K562 (cell line): ENCODE measurements around the gene HDAC3. TPM values are rescaled to one million over a fixed set of nuclear protein-coding genes. Genes with fewer than 3 reads are reported as not detected.

Source experiments
- ATF7 ChIP-seq: fragments of 450-650 bp; IDR thresholded peaks from 2 replicates; pipeline ENCODE4 v1.7.1; 2014; ENCODE audit warnings: mild to moderate bottlenecking, moderate library complexity
- CBFA2T2 ChIP-seq: fragments of 450-650 bp; conservative IDR thresholded peaks from 2 replicates; pipeline ENCODE4 v1.6.1; 2017; ENCODE audit warnings: mild to moderate bottlenecking
- ELF2 ChIP-seq: fragments of 250-450 bp; sonication (Bioruptor Pico); IDR thresholded peaks from 2 replicates; pipeline ENCODE4 v1.5.0; 2021; ENCODE audit warnings: mild to moderate bottlenecking
- EZH2 ChIP-seq: IDR thresholded peaks from 2 replicates; pipeline ENCODE4 v1.6.1; 2012; ENCODE audit warnings: low read depth, mild to moderate bottlenecking, inconsistent platforms, low read length, borderline replicate concordance
- FOXA3 ChIP-seq, 2 experiments: fragments of 450-650 bp in 1 of 2; sonication (generic) in 1 of 2; formaldehyde crosslinking; IDR thresholded peaks in 1 of 2; conservative IDR thresholded peaks in 1 of 2; 2 replicates each; pipeline versions ENCODE4 v1.4.0 to v1.8.0; 2020 to 2022; ENCODE audit warnings: mild to moderate bottlenecking in 2 of 2, missing genetic modification reagents in 1 of 2
- GABPB1 ChIP-seq: sonication (generic); formaldehyde crosslinking; IDR thresholded peaks from 2 replicates; pipeline ENCODE4 v1.8.0; 2022; ENCODE audit warnings: mild to moderate bottlenecking, missing genetic modification reagents
- NELFE ChIP-seq: IDR thresholded peaks from 2 replicates; pipeline ENCODE4 v1.6.1; 2011; ENCODE audit warnings: mild to moderate bottlenecking; ENCODE audit not compliant: insufficient read depth, insufficient read length
- NRF1 ChIP-seq, 2 experiments: fragments of 450-650 bp; IDR thresholded peaks in 1 of 2; conservative IDR thresholded peaks in 1 of 2; 2 replicates each; pipeline ENCODE4 v1.6.1; 2014; ENCODE audit warnings: mild to moderate bottlenecking in 2 of 2
- SETDB1 ChIP-seq: IDR thresholded peaks from one replicate; pipeline ENCODE4 v1.6.1; 2012; ENCODE audit warnings: low read length, control low read depth, inconsistent platforms
- SPI1 ChIP-seq: IDR thresholded peaks from 2 replicates; pipeline ENCODE4 v1.6.1; 2011; ENCODE audit warnings: low read depth, low read length, control low read depth, borderline replicate concordance
- ZNF165 ChIP-seq: fragments of 250-450 bp; sonication (Bioruptor Pico); IDR thresholded peaks from 2 replicates; pipeline ENCODE4 v1.4.0; 2020; ENCODE audit warnings: borderline replicate concordance
- ZNF23 ChIP-seq: fragments of 250-450 bp; sonication (Bioruptor Pico); IDR thresholded peaks from 2 replicates; pipeline ENCODE4 v1.4.0; 2020; ENCODE audit warnings: mild to moderate bottlenecking
- ZNF41 ChIP-seq: fragments of 250-450 bp; sonication (Bioruptor Pico); conservative IDR thresholded peaks from 2 replicates; pipeline ENCODE4 v1.4.0; 2020; ENCODE audit warnings: mild to moderate bottlenecking
- ZNF507 ChIP-seq: conservative IDR thresholded peaks from 2 replicates; pipeline ENCODE4 v1.6.1; 2017; ENCODE audit warnings: missing genetic modification characterization, missing compliant biosample characterization
- ZNF699 ChIP-seq: fragments of 250-450 bp; sonication (Bioruptor Pico); IDR thresholded peaks from 2 replicates; pipeline ENCODE4 v1.8.0; 2021; ENCODE audit warnings: mild to moderate bottlenecking, moderate library complexity; ENCODE audit not compliant: insufficient replicate concordance
- polyA plus RNA-seq, 8 experiments: library from polyadenylated mRNA; depleted of rRNA in 4 of 8; stranded (reverse) in 5 of 8; unstranded in 3 of 8; fragments of >200 nt; fragmentation: Nextera tagmentation in 2 of 8; fragmentation: Illumina TruSeq in 1 of 8; extraction: Ambion mirVana in 2 of 8; extraction: Trizol in 1 of 8; gene quantifications; 2 replicates each; pipeline versions ENCODE4 v1.2.1 to v1.2.3, GENCODE V29; 2011 to 2014; ENCODE audit warnings: inconsistent platforms in 1 of 8, missing spikeins in 1 of 8
- total RNA-seq, 7 experiments: library from RNA; depleted of rRNA in 6 of 7; stranded (reverse); fragments of >200 nt in 6 of 7; fragmentation: Illumina TruSeq in 2 of 7; extraction: Trizol in 2 of 7; gene quantifications; 2 replicates each; pipeline versions ENCODE4 v1.2.1 to v1.2.3, GENCODE V29; 2011 to 2021; ENCODE audit warnings: low replicate concordance in 1 of 7
- TF ChIP-seq, protein P1 (sequence below), 2 experiments: fragments of 450-650 bp; IDR thresholded peaks; 2 replicates each; pipeline ENCODE4 v1.6.1; 2016; ENCODE audit warnings: mild to moderate bottlenecking in 2 of 2, borderline replicate concordance in 1 of 2, low read depth in 1 of 2, moderate library complexity in 1 of 2
- TF ChIP-seq, protein P2 (sequence below): IDR thresholded peaks from 2 replicates; pipeline ENCODE4 v1.6.1; 2016; ENCODE audit warnings: missing genetic modification characterization, missing compliant biosample characterization
- TF ChIP-seq, protein P3 (sequence below): fragments of 250-450 bp; sonication (Bioruptor Pico); IDR thresholded peaks from 2 replicates; pipeline ENCODE4 v1.6.1; 2021; ENCODE audit warnings: mild to moderate bottlenecking
- TF ChIP-seq, protein P4 (sequence below): sonication (generic); formaldehyde crosslinking; IDR thresholded peaks from 2 replicates; pipeline ENCODE4 v1.8.0; 2022; ENCODE audit warnings: missing genetic modification reagents, mild to moderate bottlenecking, borderline replicate concordance

HDAC3 gene
- total and polyA plus RNA-seq, 9 of the 15 experiments (the other 6 are each of a cell fraction or from before 2014, with no cell fraction given) = 89.7 to 191 (median 119) TPM

DNA sequence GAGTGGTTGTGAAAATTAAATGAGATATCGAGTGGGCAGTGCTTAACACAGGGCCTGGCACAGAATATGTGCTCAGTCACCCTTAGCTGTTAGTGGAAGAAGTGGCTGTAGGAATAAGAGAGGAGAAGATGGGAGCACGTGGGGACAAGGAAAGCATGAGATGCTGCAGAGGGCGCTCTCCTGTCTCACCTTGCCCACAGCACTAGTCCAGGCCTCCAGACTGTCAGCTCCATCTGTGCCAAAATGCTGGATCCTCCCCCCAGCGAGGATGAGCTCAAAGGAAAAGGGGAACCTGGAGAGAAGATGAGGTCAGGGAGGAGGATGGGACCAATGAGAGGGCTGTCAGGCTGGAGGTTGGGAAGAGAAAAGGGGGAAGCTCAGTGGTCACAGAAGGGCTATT, 32.9 kb upstream of the HDAC3 start (continued):
- TF ChIP-seq, protein P1, sequence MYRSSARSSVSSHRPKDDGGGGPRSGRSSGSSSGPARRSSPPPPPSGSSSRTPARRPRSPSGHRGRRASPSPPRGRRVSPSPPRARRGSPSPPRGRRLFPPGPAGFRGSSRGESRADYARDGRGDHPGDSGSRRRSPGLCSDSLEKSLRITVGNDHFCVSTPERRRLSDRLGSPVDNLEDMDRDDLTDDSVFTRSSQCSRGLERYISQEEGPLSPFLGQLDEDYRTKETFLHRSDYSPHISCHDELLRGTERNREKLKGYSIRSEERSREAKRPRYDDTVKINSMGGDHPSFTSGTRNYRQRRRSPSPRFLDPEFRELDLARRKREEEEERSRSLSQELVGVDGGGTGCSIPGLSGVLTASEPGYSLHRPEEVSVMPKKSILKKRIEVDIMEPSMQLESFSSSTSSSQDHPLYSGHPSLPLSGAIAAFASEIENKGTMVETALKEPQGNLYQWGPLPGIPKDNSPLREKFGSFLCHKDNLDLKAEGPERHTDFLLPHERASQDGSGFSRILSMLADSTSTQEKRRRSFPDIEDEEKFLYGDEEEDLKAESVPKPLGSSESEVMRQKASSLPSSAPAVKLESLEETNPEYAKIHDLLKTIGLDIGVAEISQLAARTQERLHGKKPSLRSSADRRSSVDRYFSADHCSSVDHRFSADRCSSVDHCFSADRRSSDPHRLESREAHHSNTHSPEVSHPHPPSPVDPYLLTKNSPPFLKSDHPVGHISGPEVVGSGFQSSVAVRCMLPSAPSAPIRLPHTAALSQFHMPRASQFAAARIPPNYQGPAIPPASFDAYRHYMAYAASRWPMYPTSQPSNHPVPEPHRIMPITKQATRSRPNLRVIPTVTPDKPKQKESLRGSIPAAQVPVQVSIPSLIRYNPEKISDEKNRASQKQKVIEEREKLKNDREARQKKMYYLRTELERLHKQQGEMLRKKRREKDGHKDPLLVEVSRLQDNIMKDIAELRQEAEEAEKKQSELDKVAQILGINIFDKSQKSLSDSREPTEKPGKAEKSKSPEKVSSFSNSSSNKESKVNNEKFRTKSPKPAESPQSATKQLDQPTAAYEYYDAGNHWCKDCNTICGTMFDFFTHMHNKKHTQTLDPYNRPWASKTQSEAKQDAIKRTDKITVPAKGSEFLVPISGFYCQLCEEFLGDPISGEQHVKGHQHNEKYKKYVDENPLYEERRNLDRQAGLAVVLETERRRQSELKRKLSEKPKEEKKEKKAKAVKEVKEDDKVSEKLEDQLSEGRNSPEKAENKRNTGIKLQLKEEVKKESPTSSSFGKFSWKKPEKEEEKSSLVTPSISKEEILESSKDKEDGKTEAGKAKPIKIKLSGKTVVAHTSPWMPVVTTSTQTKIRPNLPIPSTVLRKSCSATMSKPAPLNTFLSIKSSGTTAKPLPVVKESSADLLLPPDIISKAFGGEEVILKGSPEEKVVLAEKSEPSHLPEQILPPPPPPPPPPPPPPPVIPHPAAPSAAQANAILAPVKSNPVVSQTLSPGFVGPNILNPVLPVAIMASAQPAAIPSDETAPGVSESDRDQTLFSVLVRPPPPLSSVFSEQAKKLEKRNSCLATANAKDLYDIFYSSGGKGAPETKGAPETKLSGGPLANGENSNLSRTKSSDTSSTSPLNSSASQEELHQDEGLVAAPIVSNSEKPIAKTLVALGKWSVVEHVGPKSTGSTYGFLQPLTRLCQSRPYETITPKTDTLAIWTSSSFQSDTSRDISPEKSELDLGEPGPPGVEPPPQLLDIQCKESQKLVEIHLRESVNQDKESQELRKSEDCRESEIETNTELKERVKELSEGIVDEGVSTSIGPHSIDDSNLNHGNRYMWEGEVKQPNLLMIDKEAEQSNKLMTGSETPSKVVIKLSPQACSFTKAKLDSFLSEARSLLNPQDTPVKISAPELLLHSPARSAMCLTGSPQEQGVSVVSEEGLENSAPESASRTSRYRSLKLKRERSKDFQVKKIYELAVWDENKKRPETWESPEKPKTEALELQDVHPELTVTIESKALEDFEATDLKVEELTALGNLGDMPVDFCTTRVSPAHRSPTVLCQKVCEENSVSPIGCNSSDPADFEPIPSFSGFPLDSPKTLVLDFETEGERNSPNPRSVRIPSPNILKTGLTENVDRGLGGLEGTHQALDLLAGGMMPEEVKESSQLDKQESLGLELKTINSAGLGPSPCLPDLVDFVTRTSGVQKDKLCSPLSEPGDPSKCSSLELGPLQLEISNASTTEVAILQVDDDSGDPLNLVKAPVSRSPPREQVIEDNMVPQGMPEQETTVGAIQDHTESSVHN (IDR thresholded peaks at IDR 0.05; ENCODE audit: borderline replicate concordance in 1 of 2, low read depth in 1 of 2) = no peak
- no peak for TF ChIP-seq ZNF165
- no peak for TF ChIP-seq EZH2
- no peak for TF ChIP-seq GABPB1 (CRISPR knock-in tag)
- TF ChIP-seq, protein P2, sequence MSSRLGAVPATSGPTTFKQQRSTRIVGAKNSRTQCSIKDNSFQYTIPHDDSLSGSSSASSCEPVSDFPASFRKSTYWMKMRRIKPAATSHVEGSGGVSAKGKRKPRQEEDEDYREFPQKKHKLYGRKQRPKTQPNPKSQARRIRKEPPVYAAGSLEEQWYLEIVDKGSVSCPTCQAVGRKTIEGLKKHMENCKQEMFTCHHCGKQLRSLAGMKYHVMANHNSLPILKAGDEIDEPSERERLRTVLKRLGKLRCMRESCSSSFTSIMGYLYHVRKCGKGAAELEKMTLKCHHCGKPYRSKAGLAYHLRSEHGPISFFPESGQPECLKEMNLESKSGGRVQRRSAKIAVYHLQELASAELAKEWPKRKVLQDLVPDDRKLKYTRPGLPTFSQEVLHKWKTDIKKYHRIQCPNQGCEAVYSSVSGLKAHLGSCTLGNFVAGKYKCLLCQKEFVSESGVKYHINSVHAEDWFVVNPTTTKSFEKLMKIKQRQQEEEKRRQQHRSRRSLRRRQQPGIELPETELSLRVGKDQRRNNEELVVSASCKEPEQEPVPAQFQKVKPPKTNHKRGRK (tag) = no peak
- no peak for TF ChIP-seq ZNF507 (tag)
- TF ChIP-seq ATF7 = peak; percentile 53; the same call in 1 of the 2 replicates
- no peak for TF ChIP-seq ZNF699
- TF ChIP-seq SPI1 = 0 out of 2 replicates have a peak, but pooled peaks have one; percentile 18
- no peak for TF ChIP-seq ELF2 (CRISPR knock-in tag)
- TF ChIP-seq, protein P3, sequence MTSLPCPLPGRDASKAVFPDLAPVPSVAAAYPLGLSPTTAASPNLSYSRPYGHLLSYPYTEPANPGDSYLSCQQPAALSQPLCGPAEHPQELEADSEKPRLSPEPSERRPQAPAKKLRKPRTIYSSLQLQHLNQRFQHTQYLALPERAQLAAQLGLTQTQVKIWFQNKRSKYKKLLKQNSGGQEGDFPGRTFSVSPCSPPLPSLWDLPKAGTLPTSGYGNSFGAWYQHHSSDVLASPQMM (CRISPR knock-in tag) = no peak
- no peak for TF ChIP-seq NRF1 (conservative IDR thresholded peaks at IDR 0.05 in 1 of 2, IDR thresholded peaks at IDR 0.05 in 1 of 2)
- no peak for TF ChIP-seq CBFA2T2
- TF ChIP-seq NELFE = no peak
- TF ChIP-seq FOXA3 (CRISPR knock-in tag; conservative IDR thresholded peaks at IDR 0.05 in 1 of 2, IDR thresholded peaks at IDR 0.05 in 1 of 2) = no peak
- TF ChIP-seq, protein P4, sequence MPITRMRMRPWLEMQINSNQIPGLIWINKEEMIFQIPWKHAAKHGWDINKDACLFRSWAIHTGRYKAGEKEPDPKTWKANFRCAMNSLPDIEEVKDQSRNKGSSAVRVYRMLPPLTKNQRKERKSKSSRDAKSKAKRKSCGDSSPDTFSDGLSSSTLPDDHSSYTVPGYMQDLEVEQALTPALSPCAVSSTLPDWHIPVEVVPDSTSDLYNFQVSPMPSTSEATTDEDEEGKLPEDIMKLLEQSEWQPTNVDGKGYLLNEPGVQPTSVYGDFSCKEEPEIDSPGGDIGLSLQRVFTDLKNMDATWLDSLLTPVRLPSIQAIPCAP (CRISPR knock-in tag) = no peak
- no peak for TF ChIP-seq SETDB1
- no peak for TF ChIP-seq ZNF23
- no peak for TF ChIP-seq ZNF41 (CRISPR knock-in tag)
